ENCODE results near the gene LMAN2L.

LMAN2L gene, protein sequence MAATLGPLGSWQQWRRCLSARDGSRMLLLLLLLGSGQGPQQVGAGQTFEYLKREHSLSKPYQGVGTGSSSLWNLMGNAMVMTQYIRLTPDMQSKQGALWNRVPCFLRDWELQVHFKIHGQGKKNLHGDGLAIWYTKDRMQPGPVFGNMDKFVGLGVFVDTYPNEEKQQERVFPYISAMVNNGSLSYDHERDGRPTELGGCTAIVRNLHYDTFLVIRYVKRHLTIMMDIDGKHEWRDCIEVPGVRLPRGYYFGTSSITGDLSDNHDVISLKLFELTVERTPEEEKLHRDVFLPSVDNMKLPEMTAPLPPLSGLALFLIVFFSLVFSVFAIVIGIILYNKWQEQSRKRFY

GRCh38 chr2:96739633-96740428 is at the start of gene LMAN2L:
Gene LMAN2L, minus strand, starts transcription at chr2:96740064. Its CDS starts 24 bp downstream, at chr2:96740040.
- TF ChIP-seq, protein P1, sequence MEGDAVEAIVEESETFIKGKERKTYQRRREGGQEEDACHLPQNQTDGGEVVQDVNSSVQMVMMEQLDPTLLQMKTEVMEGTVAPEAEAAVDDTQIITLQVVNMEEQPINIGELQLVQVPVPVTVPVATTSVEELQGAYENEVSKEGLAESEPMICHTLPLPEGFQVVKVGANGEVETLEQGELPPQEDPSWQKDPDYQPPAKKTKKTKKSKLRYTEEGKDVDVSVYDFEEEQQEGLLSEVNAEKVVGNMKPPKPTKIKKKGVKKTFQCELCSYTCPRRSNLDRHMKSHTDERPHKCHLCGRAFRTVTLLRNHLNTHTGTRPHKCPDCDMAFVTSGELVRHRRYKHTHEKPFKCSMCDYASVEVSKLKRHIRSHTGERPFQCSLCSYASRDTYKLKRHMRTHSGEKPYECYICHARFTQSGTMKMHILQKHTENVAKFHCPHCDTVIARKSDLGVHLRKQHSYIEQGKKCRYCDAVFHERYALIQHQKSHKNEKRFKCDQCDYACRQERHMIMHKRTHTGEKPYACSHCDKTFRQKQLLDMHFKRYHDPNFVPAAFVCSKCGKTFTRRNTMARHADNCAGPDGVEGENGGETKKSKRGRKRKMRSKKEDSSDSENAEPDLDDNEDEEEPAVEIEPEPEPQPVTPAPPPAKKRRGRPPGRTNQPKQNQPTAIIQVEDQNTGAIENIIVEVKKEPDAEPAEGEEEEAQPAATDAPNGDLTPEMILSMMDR (IDR thresholded peaks at IDR 0.05; ENCODE audit: control insufficient read depth, extremely low read depth, insufficient read depth), result 0 out of 2 replicates have a peak, but pooled peaks have one; percentile 4
- peak; percentile 87 for DNase-seq (ENCODE audit: low read depth)
- H3K4me3 ChIP-seq (ENCODE audit: low read depth, low read length), result peak within 1 kb of the TSS; percentile 91

DNA sequence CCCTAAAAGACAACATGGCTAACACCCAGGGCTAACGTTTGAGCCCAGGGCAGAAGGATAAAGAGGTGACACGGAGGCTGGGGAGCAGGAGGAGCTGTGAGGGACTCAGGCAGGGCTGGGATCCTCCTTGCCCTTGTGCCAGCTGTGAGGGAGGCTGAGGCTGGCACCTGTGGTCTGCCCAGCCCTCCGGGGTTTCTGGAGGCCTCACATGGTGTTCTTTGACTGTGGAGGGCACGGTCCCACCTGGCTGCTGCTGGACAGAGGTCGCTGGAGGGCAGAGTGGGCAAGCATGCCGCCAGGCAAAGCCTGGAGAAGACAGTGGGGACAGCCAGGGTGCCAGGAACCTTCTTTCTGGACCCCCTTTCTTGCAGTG is 49.4 kb upstream of the LMAN2L start:
- TF ChIP-seq, protein P1 (IDR thresholded peaks at IDR 0.05; ENCODE audit: control insufficient read depth, extremely low read depth, insufficient read depth), result no peak
- no peak overlapping the region for H3K4me3 ChIP-seq (ENCODE audit: low read depth, low read length)
- DNase-seq (ENCODE audit: low read depth), result no peak

GRCh38 chr2:96788442-96789244 is 48.8 kb upstream of the LMAN2L start:
- no peak overlapping the region for H3K4me3 ChIP-seq (ENCODE audit: low read depth, low read length)
- TF ChIP-seq, protein P1 (IDR thresholded peaks at IDR 0.05; ENCODE audit: control insufficient read depth, extremely low read depth, insufficient read depth), result no peak
- DNase-seq (ENCODE audit: low read depth), result peak; percentile 35

- H3K4me3 ChIP-seq (ENCODE audit: low read depth, low read length), result no peak overlapping the region
- no peak for DNase-seq (ENCODE audit: low read depth)
- TF ChIP-seq, protein P1 (IDR thresholded peaks at IDR 0.05; ENCODE audit: control insufficient read depth, extremely low read depth, insufficient read depth), result no peak
Observed at GRCh38 chr2:96787411-96787810, 47.5 kb upstream of the LMAN2L start.

DNA sequence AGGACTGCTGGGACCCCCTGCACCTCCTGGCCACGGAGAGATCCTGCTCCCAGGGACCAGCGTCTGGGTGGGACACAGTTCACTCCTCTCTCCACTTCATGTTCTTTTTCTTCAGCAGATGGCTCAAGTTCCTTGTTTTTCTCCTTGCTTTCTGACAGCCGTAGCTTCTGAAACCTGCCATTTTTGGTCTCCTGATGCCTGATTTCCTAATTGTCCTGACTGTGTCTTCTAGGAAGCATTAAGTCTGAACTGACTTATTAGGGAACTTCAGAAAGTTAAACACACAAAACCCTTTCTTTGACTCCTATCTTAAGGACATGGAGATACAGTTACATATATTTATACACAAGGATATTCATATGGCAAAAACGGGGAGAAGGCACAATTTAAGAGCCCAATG is 43.5 kb upstream of the LMAN2L start:
- no peak for DNase-seq (ENCODE audit: low read depth)
- TF ChIP-seq, protein P1 (IDR thresholded peaks at IDR 0.05; ENCODE audit: control insufficient read depth, extremely low read depth, insufficient read depth), result no peak

DNA sequence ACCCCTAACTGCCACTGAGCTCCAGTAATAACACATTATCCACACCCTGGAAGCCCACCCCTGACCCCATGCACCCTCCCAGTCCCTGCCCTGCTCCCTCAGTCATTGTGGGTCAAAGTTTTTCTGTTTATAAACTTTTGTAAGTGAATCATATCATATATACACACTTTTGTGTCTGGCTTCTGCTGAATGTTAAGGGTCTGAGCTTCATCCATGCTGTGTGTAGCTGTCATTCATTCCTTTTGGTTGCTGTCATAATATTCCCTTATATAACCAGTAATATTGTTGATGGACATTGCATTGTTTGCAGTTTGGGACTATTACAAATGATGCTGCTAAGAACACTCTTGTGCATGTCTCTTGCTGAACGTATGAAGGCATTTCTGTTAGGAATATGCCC is 35.3 kb upstream of the LMAN2L start:
- TF ChIP-seq, protein P1 (IDR thresholded peaks at IDR 0.05; ENCODE audit: control insufficient read depth, extremely low read depth, insufficient read depth), result no peak
- no peak overlapping the region for H3K4me3 ChIP-seq (ENCODE audit: low read depth, low read length)
- no peak for DNase-seq (ENCODE audit: low read depth)

More for the DNA sequence above, 43.5 kb upstream of the LMAN2L start:
- H3K4me3 ChIP-seq (ENCODE audit: low read depth, low read length), result no peak overlapping the region
